Psoas muscle (tissue), 8 donors: ENCODE data around the gene FGGY. TPM values are rescaled to one million over a fixed set of nuclear protein-coding genes. Genes with fewer than 3 reads are reported as not detected.

ENCODE experiments used
- ATAC-seq, 4 donors: fragments of 200-7000 bp; cut with Tn5 transposase; one replicate each; pipeline ENCODE4 v1.9.1; 2020; ENCODE audit warnings: moderate library complexity in 3 of 4, mild to moderate bottlenecking in 2 of 4
- DNase-seq, 2 donors: peaks; one replicate each; pipeline ENCODE4 v3.0.0-alpha.2; 2020
- H3K27ac ChIP-seq: fragments of 200-600 bp; one replicate; pipeline ENCODE4 v1.8.0; 2022
- H3K27me3 ChIP-seq, 3 donors: fragments of 200-600 bp in 1 of 3; one replicate each; pipeline versions ENCODE4 v1.6.1 to v1.8.0; 2013 to 2022; ENCODE audit warnings: low read length in 2 of 3, mild to moderate bottlenecking in 2 of 3, moderate library complexity in 1 of 3; ENCODE audit not compliant: insufficient read depth in 3 of 3
- H3K36me3 ChIP-seq, 2 donors: fragments of 200-600 bp in 1 of 2; one replicate each; pipeline versions ENCODE4 v1.6.1 to v1.8.0; 2013 to 2022; ENCODE audit warnings: low read depth in 1 of 2, mild to moderate bottlenecking in 1 of 2, moderate library complexity in 1 of 2; ENCODE audit not compliant: insufficient read depth in 1 of 2
- H3K4me1 ChIP-seq: fragments of 200-600 bp; one replicate; pipeline ENCODE4 v1.8.0; 2022
- H3K4me3 ChIP-seq: fragments of 200-600 bp; one replicate; pipeline ENCODE4 v1.8.0; 2022; ENCODE audit warnings: mild to moderate bottlenecking
- H3K9me3 ChIP-seq: fragments of 200-600 bp; one replicate; pipeline ENCODE4 v1.8.0; 2022
- CTCF ChIP-seq: fragments of 200-600 bp; IDR thresholded peaks from one replicate; pipeline ENCODE4 v1.8.0; 2022; ENCODE audit warnings: antibody characterized with exemption
- WGBS, 3 donors: extraction: QIAGEN DNeasy Blood & Tissue Kit; methylation state at CpG; one replicate each; pipeline versions ENCODE4 v1.1.6 to v1.1.7; 2013; 5-methylcytosine and 5-hydroxymethylcytosine counted together
- intact Hi-C, 2 donors: fragments of 100-400 bp; cut with DNase I; formaldehyde crosslinking; loops; one replicate each; pipeline versions ENCODE4 v1.11.0 to v1.14.2; 2022
- polyA plus RNA-seq, 3 donors: library from polyadenylated mRNA; stranded (reverse); fragments of 200-250 nt; gene quantifications; one replicate each; pipeline ENCODE4 v1.2.3, GENCODE V29; 2013
- total RNA-seq, 4 donors: library from RNA; stranded (reverse); fragmentation: NEBNext Ultra II Directional in 2 of 4; extraction: Animal tissue kit (Norgen Biotek cat#: 25700) in 2 of 4; gene quantifications; one replicate each; pipeline versions ENCODE4 v1.2.1 to v1.2.4, GENCODE V29; 2021 to 2023
- donor health status: healthy with polysubstance abuse.
- donor health status: DM: no; HTN: no; CAD: no; lungs with moderate emphysema.
- donor health status: Bipolar disorder and iron deficiency.
- donor health status: healthy.
- donor health status: DM: yes; HTN: yes; CAD: no.
- donor health status: DM: no; HTN: no; CAD: no.
- donor health status: DM: no; HTN: no; CAD: no.
- donor health status: DM: yes; HTN: yes; CAD: no.

The FGGY gene
- total and polyA plus RNA-seq, 7 donors: 11.9 to 72.2 (median 46.5) TPM

DNA sequence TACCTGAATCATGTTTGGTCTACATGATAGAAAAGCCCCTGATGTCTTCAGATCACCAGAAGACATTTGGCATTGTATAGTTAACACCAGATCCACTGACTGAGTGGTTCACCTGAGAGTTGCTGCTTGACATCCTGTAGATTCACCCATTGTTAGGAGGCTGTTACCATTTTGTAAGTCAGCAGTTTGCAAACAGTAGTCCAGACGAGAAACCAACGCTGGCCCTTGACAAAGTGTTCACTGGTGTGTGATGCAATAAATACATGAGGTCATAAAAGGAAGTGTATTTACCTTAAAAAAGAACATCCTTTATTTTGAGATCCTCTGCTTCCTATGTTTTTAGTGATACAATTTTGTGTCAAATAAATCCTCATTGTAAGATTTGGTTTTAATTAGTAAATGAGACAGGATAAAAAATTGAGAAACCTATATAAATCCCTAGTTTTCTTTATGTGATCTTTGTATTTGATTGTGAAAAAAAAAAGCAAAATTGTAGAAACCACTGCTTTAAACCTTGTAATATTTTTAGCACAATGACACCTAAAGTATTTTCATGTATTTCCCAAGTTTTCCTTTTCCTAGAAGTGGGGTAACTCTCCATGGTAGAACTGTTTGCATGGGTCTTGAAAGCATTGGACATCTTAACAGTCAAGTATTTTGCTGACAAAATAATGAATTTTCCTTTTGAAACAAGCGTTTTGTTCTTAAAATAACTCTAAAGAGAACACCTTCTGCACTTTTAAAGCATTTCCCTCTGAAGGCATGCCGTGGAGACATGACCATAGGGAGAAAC, 204.3 kb downstream of the FGGY start:
- 73 to 78% (median 75%) methylated on average over 4 of the region's 4 CpGs for WGBS, 3 donors
- intact Hi-C loops: no loop called here

DNA sequence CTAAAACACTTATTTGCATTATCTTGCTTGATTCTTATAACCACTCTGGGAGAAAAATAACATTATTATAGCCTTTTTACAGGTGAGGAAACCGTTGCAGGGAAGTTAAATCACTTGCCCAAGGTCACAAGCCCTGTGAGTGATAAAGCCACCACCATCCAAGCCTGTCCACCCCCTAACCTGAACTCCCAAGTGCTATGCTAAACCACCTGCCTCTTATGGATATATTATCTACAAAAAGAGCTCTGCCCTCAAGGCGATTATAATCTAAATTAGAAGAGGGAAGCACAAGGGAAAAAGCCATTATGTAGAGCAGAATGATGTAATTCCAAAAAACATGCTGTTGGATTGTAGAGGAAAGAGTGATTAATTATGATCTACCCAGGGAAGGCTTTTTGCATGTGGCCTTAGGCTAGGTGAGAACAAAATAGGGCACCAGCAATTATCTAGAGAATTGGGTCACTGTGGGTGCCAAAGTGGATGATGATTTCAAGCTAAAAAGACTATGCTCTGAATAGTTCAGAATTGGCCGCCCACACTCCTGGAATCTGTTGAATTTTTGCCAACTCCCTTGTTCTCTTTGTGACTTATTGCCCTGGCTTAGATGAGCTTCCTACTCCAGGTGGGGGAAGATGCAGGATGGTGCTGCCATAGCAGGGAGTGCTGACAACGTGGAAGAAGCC, 205.3 kb downstream of the FGGY start:
- H3K4me3 ChIP-seq: no peak overlapping the region
- no peaks in the 10 kb centered on the region for H3K9me3 ChIP-seq
- no peaks in the 10 kb centered on the region for H3K27me3 ChIP-seq
- peaks cover 40% of the 10 kb centered on the region for H3K4me1 ChIP-seq
- no peak for TF ChIP-seq CTCF
- H3K27ac ChIP-seq: no peak overlapping the region
- intact Hi-C loops: no loop called here
- ATAC-seq (no peak), DNase-seq (no peak)
- WGBS, 3 donors: 63 to 79% (median 66%) methylated on average over 4 of the region's 4 CpGs
- no peaks in the 10 kb centered on the region for H3K36me3 ChIP-seq

More for the DNA sequence above, 204.3 kb downstream of the FGGY start:
- TF ChIP-seq CTCF: no peak
- ATAC-seq: no peak
- Histone ChIP-seq H3K36me3 (no peaks in the 10 kb centered on the region), H3K9me3 (no peaks in the 10 kb centered on the region), H3K4me1 (peaks cover 33% of the 10 kb centered on the region), H3K27ac (no peak overlapping the region), H3K4me3 (no peak overlapping the region), H3K27me3 (no peaks in the 10 kb centered on the region)
- no peak for DNase-seq

- DNase-seq: no peak
- 91 to 97% (median 91%) methylated on average over 3 of the region's 3 CpGs for WGBS, 3 donors
- Histone ChIP-seq H3K4me1 (peaks cover 49% of the 10 kb centered on the region), H3K36me3 (no peaks in the 10 kb centered on the region), H3K27me3 (no peaks in the 10 kb centered on the region), H3K9me3 (no peaks in the 10 kb centered on the region), H3K4me3 (no peak overlapping the region), H3K27ac (no peak overlapping the region)
- intact Hi-C loops: no loop called here
- no peak for ATAC-seq
- TF ChIP-seq CTCF: no peak
Measured at GRCh38 chr1:59504276-59504675, 207.4 kb downstream of the FGGY start.

GRCh38 chr1:59505596-59506028, 208.7 kb downstream of the FGGY start:
- H3K27me3 ChIP-seq: no peaks in the 10 kb centered on the region
- peaks cover 37% of the 10 kb centered on the region for H3K4me1 ChIP-seq
- no peak overlapping the region for H3K27ac ChIP-seq
- TF ChIP-seq CTCF: no peak
- WGBS, 3 donors: 67 to 82% (median 74%) methylated on average over 2 of the region's 2 CpGs
- H3K9me3 ChIP-seq: no peaks in the 10 kb centered on the region
- no peak for ATAC-seq
- intact Hi-C loops: no loop called here
- no peak overlapping the region for H3K4me3 ChIP-seq
- no peak for DNase-seq
- no peaks in the 10 kb centered on the region for H3K36me3 ChIP-seq
